Right kidney (tissue), 1 donor: Measurements from ENCODE around the gene RAB1A.
A peak's percentile ranks its signal among the peaks of the same experiment; 100 is the strongest.
"Not testable (repeated sequence)": the region's sequence is repeated elsewhere in the genome, so short reads cannot be mapped to it uniquely, and the experiment has no call there.

Source experiments
- DNase-seq: peaks from one replicate; pipeline ENCODE4 v3.0.0-alpha.2; 2016

The RAB1A gene

GRCh38 chr2:65142515-65142914 lies 12.6 kb upstream of the RAB1A start:
- no peak for DNase-seq

GRCh38 chr2:65137197-65137775 lies 7.4 kb upstream of the RAB1A start:
- DNase-seq: no peak

- no peak for DNase-seq
These were observed 6.3 kb upstream of the RAB1A start for GRCh38 chr2:65136253-65136652.

GRCh38 chr2:65134158-65134557 lies 4.3 kb upstream of the RAB1A start:
- DNase-seq: no peak

GRCh38 chr2:65133626-65134025 lies 3.7 kb upstream of the RAB1A start:
- DNase-seq: no peak

- not testable (repeated sequence) for DNase-seq
These were observed 3.0 kb upstream of the RAB1A start for GRCh38 chr2:65132930-65133329.

GRCh38 chr2:65130664-65131175 lies 814 bp upstream of the RAB1A start:
- peak; percentile 89 for DNase-seq

GRCh38 chr2:65129286-65129825 lies 550 bp downstream of the RAB1A start:
- DNase-seq: peak; percentile 71

- no peak for DNase-seq
These were observed 1.4 kb downstream of the RAB1A start for GRCh38 chr2:65128297-65129190.

GRCh38 chr2:65125457-65125856 lies 4.4 kb downstream of the RAB1A start:
- not testable (repeated sequence) for DNase-seq

GRCh38 chr2:65122313-65122712 lies 7.6 kb downstream of the RAB1A start:
- DNase-seq: no peak

GRCh38 chr2:65120990-65121693 lies 8.8 kb downstream of the RAB1A start:
- DNase-seq: no peak

- DNase-seq: no peak
These were observed 13.3 kb downstream of the RAB1A start for GRCh38 chr2:65116645-65117044.

GRCh38 chr2:65114921-65115320 lies 15.0 kb downstream of the RAB1A start:
- no peak for DNase-seq

GRCh38 chr2:65113816-65114215 lies 16.1 kb downstream of the RAB1A start:
- no peak for DNase-seq

- no peak for DNase-seq
These were observed 16.7 kb downstream of the RAB1A start for GRCh38 chr2:65113229-65113628.

- DNase-seq: no peak
These were observed 17.3 kb downstream of the RAB1A start for GRCh38 chr2:65112633-65113032.

- DNase-seq: no peak
These were observed 21.1 kb downstream of the RAB1A start for GRCh38 chr2:65108780-65109179.

GRCh38 chr2:65107530-65107929 lies 22.4 kb downstream of the RAB1A start:
- no peak for DNase-seq

GRCh38 chr2:65103013-65103715 lies 26.7 kb downstream of the RAB1A start:
- DNase-seq: no peak

GRCh38 chr2:65101071-65101470 lies 28.8 kb downstream of the RAB1A start:
- DNase-seq: no peak

- no peak for DNase-seq
These were observed 31.2 kb downstream of the RAB1A start for GRCh38 chr2:65098741-65099140.
